Mammary epithelial cell (primary cell): ENCODE data around the gene PRR9.

Experiments used
- CTCF ChIP-seq, 2 donors: IDR thresholded peaks in 1 of 2; conservative IDR thresholded peaks in 1 of 2; 2 replicates each; pipeline ENCODE4 v1.5.1; 2011 to 2012; ENCODE audit warnings: inconsistent platforms in 2 of 2, low read length in 2 of 2, mild to moderate bottlenecking in 2 of 2, control low read depth in 1 of 2, low read depth in 1 of 2; ENCODE audit not compliant: insufficient read depth in 1 of 2; ENCODE audit errors: extremely low read depth in 1 of 2
- EZH2 ChIP-seq: IDR thresholded peaks from 2 replicates; pipeline ENCODE4 v1.6.1; 2012; ENCODE audit warnings: low read length, inconsistent platforms, borderline replicate concordance

GRCh38 chr1:153253693-153254092, 36.3 kb downstream of the PRR9 start:
- no peak for TF ChIP-seq CTCF (conservative IDR thresholded peaks at IDR 0.05 in 1 of 2, IDR thresholded peaks at IDR 0.05 in 1 of 2; ENCODE audit: extremely low read depth in 1 of 2, insufficient read depth in 1 of 2, low read depth in 1 of 2, low read length in 2 of 2)
- TF ChIP-seq EZH2, result no peak
